NCI-H345 treated with DMSO at 0.1 percent for 48 hours (cell line): Measurements from ENCODE around the gene SUFU.
A peak's percentile ranks its signal among the peaks of the same experiment; 100 is the strongest.
"Not testable (repeated sequence)": the region's sequence is repeated elsewhere in the genome, so short reads cannot be mapped to it uniquely, and the experiment has no call there.

Experiments
- DNase-seq: peaks from one replicate; lab custom pipeline; 2025; ENCODE audit not compliant: unreplicated experiment; lab: John Stamatoyannopoulos, UW

SUFU gene

DNA sequence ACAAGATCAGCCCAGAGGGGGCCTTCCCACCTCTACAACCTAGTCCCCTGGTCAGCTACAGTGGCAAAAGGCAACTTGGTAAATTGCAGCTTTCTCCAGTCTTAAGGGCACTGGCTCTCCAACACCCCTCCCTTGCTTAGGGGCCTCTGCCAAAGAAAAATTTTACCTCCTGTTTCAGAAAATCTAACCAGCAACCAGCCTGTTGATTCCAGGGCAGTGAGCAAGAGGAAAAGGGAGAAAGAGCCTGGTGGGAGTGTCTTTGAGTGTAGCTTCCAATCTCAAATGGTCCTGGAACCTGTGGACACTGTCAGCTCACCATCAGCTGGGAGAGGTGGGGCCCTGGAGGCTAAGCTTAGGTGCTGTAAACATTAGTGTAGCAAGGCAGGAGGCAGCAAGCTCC is 24.1 kb upstream of the SUFU start:
- no peak for DNase-seq

- DNase-seq, result no peak
These were observed 23.4 kb upstream of the SUFU start for GRCh38 chr10:102480396-102480795.

DNA sequence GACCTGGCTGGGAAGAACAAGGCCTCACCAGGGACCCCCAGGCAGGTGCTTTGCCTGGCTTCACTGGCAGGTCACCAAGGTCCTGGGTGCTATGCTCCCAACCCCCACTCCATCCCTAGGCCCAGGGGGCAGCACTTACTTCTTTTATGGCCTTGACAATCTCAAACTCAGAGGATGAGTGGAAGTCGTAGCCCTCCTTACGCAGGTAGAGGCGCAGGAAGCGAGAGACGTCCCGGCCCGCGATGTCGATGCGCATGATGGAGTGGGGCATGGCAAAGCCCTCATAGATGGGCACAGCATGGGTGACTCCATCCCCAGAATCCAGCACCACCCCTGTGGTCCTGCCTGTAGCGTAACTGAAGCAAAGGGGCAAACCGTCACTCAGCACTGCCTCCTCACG is 19.8 kb upstream of the SUFU start:
- DNase-seq, result no peak

DNA sequence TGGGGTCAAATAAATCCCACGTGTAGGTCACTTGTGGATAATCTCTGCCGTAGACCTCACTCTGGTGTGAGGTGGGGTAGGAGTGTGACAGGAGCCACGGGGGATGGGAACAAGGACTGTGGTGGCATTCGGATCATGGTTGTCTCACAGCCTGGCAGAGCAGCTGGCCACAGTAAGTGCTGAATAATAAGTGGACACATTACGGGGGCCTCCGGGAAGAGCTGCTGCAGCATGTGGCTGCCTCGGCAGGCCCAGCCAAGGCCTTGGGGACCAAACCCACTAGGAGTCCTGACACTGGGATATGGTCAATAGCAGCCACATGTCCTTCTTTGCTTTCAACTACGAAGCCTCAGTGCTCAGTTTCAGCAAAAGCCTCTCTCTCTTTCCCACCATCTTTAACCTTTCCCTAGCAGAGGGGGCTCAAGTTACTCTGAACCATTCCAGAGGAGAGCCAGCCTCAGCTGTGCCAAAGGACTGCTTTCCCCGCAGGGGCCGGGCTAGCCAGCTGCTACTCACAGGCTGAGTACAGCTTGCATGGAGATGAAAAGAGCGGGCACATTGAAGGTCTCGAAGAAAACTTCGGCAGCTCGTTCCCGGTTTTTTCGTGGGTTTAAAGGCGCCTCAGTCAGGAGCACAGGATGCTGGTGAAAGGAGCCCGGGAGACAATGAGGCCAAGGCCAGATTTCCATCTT is 18.5 kb upstream of the SUFU start:
- no peak for DNase-seq

GRCh38 chr10:102491136-102491535 is 12.6 kb upstream of the SUFU start:
- no peak for DNase-seq

- no peak for DNase-seq
These were observed 11.3 kb upstream of the SUFU start for GRCh38 chr10:102492344-102492939.

DNA sequence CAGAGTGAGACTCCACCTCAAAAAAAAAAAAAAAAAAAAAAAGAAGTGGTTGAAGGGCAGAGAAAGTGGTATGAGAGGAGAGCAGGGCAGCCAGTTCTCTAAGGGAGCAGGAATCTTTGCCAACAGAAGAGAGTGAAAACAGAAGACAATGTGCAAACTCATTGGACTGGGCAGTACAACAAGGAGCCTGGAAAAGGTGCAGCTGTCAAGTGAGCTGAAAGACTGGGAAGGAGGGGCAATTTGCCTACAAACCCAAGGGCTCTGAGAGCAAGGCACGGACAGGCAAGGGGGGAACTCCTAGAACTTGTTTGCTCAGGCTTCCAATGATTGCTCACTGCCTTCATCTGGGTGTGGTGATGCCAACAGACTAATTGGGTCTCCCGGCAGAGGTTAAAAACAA is 10.8 kb upstream of the SUFU start:
- DNase-seq, result no peak

DNA sequence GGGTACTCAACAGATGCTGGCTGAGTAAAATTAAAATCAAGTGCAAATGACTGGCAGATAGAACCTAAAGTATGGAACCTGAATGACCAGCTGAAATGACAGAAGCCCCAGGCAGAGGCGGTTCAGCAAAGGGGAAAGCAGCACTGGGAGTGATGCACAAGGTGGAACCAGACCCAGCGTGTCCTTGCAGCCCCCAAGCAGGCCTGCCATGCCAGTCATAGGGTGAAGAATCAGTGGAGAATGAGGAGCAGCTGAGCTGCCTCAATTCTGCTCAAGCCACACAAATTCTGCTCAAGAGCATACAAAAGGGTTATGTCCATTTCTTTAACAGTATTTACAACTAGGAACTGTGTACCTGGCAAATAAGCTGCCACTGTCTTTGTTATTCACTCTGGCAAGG is 10.0 kb upstream of the SUFU start:
- no peak for DNase-seq

GRCh38 chr10:102497545-102497944 is 6.2 kb upstream of the SUFU start:
- no peak for DNase-seq

DNA sequence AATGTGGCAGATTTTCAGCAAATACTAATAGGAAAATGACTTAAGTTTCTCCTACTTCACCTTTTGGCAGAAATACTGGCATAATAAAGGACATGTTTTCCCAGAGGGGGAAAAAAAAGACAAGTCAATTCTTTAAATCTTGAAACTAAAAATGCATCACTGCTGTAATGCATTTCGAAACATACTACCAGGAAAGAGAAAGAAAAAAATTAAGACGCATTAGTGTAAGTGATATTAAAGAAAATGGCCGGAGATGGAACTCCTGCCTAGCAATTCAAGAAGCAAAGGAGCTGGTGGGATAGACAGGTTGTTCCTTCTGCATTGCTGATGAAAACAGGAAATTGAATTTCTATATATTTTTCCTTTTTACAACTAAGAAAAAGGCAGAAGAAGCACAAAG is 4.4 kb upstream of the SUFU start:
- DNase-seq, result no peak

- not testable (repeated sequence) for DNase-seq
These were observed 3.1 kb upstream of the SUFU start for GRCh38 chr10:102500686-102501085.

- no peak for DNase-seq
These were observed 2.4 kb upstream of the SUFU start for GRCh38 chr10:102501201-102502028.

- peak; percentile 85 for DNase-seq
These were observed 1.8 kb upstream of the SUFU start for GRCh38 chr10:102502029-102502336.

DNA sequence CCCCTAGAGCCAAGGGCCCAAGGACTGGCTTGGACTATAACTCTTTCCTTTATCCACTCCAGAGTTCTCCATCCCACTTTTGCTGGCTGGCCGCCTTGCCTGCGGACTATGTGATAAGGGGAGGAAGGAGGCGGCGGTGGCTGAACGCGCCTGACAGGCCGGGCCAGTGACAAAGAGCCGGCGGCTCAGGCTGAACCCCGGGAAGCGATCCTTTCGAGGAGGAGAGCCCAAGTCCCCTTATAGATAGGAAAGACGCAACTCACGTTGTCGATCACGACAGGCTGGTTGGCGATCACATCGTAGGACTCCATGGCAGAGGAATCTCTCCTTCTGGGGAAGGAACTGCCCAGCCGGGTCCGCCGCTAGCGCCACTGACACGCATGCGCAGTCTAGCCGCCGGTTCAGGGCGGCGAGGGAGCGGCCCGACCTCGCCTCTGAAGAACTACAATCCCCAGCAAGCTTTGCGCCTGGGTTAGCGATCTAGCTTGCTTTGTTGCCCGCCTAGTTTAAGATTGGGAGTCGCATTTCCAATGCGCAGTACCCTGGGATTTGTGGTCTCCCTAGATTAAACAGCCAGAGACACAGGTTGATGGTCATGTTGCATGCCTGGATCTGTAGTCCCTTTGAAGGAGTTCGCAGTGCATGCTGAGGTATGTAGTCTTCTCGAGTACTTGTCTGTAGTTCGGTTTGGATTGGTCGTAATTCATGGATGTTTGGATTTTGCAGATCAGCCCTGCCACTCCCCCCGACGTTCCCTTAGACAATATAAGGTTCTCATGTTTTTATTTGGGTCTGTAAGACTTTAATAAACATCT is 1.2 kb upstream of the SUFU start, which contains the start of gene ACTR1A:
ACTR1A (minus strand) TSS at position 376 of the 815 bp plus-strand sequence; CDS start at position 311, 65 bp downstream.
- DNase-seq, result peak; percentile 95

- no peak for DNase-seq
These were observed 605 bp downstream of the SUFU start for GRCh38 chr10:102504179-102504975.

DNA sequence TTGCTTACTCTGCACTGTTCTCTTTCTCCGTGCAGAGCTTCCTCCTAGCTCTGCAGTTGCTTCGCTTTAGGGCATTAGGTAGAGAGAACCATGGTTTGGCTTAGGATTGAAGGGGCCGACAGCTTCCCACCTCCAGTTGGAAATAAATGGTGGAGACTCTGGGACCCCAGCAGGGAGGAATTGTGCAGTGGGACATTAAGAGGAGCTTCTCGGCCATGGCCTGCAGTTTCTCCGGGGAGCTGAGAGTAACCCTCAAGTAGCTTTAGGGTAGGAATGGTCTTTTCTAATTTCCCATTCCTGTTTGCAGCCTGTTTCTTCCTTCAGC is 1.2 kb downstream of the SUFU start:
- DNase-seq, result no peak

GRCh38 chr10:102505462-102506115 is 1.8 kb downstream of the SUFU start:
- peak; percentile 22 for DNase-seq

DNA sequence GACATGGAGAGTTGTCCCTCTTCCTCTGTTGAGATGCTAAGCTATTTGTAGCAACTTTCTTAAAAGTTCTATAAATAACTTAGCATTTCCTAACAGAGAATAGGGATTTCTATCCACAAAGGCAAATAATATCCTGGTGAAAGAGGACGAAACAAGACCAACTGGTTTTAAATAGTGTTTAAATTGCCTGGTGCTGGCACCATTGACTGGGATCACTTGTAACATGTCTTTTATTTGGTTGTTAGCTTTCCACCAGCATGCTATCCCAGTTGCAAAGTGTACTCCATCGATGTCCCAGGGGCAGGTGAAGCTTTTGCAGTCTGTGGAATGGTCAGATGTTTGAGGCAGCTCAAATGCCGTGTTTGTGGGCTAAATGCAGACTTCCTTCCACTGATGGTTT is 3.7 kb downstream of the SUFU start:
- no peak for DNase-seq

DNA sequence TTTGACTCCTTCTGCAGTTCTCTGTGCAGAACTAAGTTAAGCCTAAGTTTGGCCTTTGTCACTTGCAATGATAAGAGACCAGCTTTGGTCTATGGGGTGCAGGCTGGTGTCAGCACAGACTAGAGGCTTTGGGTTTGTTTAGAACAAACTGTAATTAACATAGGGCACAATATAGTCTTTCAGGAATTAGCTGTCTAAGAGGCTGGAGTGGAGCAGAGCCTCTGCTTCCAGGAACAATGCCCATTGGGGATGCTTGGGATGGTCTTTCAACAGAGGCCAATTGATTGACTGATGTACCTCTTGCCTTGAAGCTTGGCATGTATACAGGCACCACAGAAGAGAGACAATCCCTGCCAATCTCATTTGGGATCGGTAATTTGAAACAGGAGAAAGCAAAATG is 4.7 kb downstream of the SUFU start:
- DNase-seq, result no peak

- DNase-seq, result no peak
These were observed 5.6 kb downstream of the SUFU start for GRCh38 chr10:102509387-102509786.
